ENCODE data around the gene ST7. TPM values are rescaled to one million over a fixed set of nuclear protein-coding genes. Genes with fewer than 3 reads are reported as not detected.

The ST7 gene
- total and polyA plus RNA-seq, 7 donors = 5.3 to 37.7 (median 19.0) TPM

DNA sequence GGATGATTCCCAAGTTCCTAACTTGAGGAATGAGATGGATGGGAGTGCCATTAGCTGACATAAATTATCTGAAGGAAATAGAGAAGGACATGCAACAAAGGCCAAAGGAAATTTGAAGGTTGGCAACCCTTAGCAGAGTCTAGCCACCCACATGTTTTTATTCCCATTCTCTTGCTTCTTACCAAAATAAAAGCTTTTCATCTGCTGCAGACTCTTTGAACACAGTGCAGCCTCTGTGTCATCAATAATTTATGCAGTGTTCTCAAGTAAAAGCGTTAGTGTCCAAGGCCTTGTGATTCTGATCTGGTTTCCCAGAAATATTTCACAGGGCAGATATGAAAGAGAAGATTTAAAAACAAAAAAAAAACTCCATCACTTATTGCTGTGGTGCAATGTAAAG is 98.5 kb downstream of the ST7 start:
- H3K9me3 ChIP-seq = no peaks in the 10 kb centered on the region
- DNase-seq = no peak
- TF ChIP-seq POLR2A (IDR thresholded peaks at IDR 0.05) (no peak), CTCF (IDR thresholded peaks at IDR 0.05) (no peak), POLR2AphosphoS5 (IDR thresholded peaks at IDR 0.05) (no peak), EP300 (IDR thresholded peaks at IDR 0.05) (no peak)
- H3K4me3 ChIP-seq = no peak overlapping the region
- intact Hi-C loops (cut with DNase I) = no loop called here
- H3K27ac ChIP-seq = peak overlapping the region in 1 of 4 donors; percentile 6
- H3K36me3 ChIP-seq = no peaks in the 10 kb centered on the region
- 65 to 88% methylated on average over 1 of the region's 1 CpG for WGBS, 2 donors
- no peaks in the 10 kb centered on the region for H3K27me3 ChIP-seq
- peaks cover 0 to 42% (median 37%) of the 10 kb centered on the region in 4 donors for H3K4me1 ChIP-seq

GRCh38 chr7:117053432-117053831 is 100.1 kb downstream of the ST7 start:
- TF ChIP-seq EP300 (IDR thresholded peaks at IDR 0.05) (no peak), POLR2AphosphoS5 (IDR thresholded peaks at IDR 0.05) (no peak), CTCF (IDR thresholded peaks at IDR 0.05) (no peak)
- no peak for DNase-seq
- Histone ChIP-seq H3K9me3 (no peaks in the 10 kb centered on the region), H3K36me3 (no peaks in the 10 kb centered on the region), H3K4me1 (peaks cover 0 to 29% (median 24%) of the 10 kb centered on the region in 4 donors), H3K4me3 (no peak overlapping the region), H3K27ac (no peak overlapping the region), H3K27me3 (no peaks in the 10 kb centered on the region)
- intact Hi-C loops (cut with DNase I) = no loop called here

GRCh38 chr7:117061751-117062150 is 108.5 kb downstream of the ST7 start:
- no peak for DNase-seq
- TF ChIP-seq CTCF (IDR thresholded peaks at IDR 0.05) (no peak), EP300 (IDR thresholded peaks at IDR 0.05) (no peak), POLR2AphosphoS5 (IDR thresholded peaks at IDR 0.05) (no peak), POLR2A (IDR thresholded peaks at IDR 0.05) (no peak)
- H3K4me1 ChIP-seq = peaks cover 0 to 23% (median 14%) of the 10 kb centered on the region in 4 donors
- no peak overlapping the region for H3K27ac ChIP-seq
- H3K36me3 ChIP-seq = no peaks in the 10 kb centered on the region
- no peaks in the 10 kb centered on the region for H3K27me3 ChIP-seq
- no peaks in the 10 kb centered on the region for H3K9me3 ChIP-seq
- intact Hi-C loops (cut with DNase I) = no loop called here
- no peak overlapping the region for H3K4me3 ChIP-seq

GRCh38 chr7:117062300-117062699 is 109.0 kb downstream of the ST7 start:
- Histone ChIP-seq H3K4me3 (no peak overlapping the region), H3K9me3 (no peaks in the 10 kb centered on the region), H3K27me3 (no peaks in the 10 kb centered on the region), H3K27ac (no peak overlapping the region), H3K4me1 (peaks cover 0 to 23% (median 14%) of the 10 kb centered on the region in 4 donors), H3K36me3 (no peaks in the 10 kb centered on the region)
- no peak for DNase-seq
- intact Hi-C loops (cut with DNase I) = no loop called here
- WGBS, 2 donors = 94 to 98% methylated on average over 1 of the region's 1 CpG
- TF ChIP-seq EP300 (IDR thresholded peaks at IDR 0.05) = no peak
- TF ChIP-seq POLR2A (IDR thresholded peaks at IDR 0.05) = no peak
- TF ChIP-seq CTCF (IDR thresholded peaks at IDR 0.05) = no peak
- no peak for TF ChIP-seq POLR2AphosphoS5 (IDR thresholded peaks at IDR 0.05)

- intact Hi-C loops (cut with DNase I) = no loop called here
- WGBS, 2 donors = 92 to 94% methylated on average over 3 of the region's 3 CpGs
- peaks cover 0 to 23% (median 19%) of the 10 kb centered on the region in 4 donors for H3K4me1 ChIP-seq
- H3K4me3 ChIP-seq = no peak overlapping the region
- no peak for TF ChIP-seq POLR2A (IDR thresholded peaks at IDR 0.05)
- TF ChIP-seq POLR2AphosphoS5 (IDR thresholded peaks at IDR 0.05) = no peak
- no peak for TF ChIP-seq CTCF (IDR thresholded peaks at IDR 0.05)
- TF ChIP-seq EP300 (IDR thresholded peaks at IDR 0.05) = no peak
- H3K9me3 ChIP-seq = no peaks in the 10 kb centered on the region
- no peak overlapping the region for H3K27ac ChIP-seq
- no peak for DNase-seq
- H3K36me3 ChIP-seq = no peaks in the 10 kb centered on the region
- H3K27me3 ChIP-seq = no peaks in the 10 kb centered on the region
Measured at GRCh38 chr7:117064688-117065087, 111.4 kb downstream of the ST7 start.

Data from sigmoid colon (tissue), 7 donors.